Liver (tissue), 10 donors: ENCODE data around the gene CCDC12. TPM values are rescaled to one million over a fixed set of nuclear protein-coding genes. Genes with fewer than 3 reads are reported as not detected.

Experiments used
- DNase-seq: peaks from one replicate; pipeline ENCODE4 v3.0.0-alpha.2; 2017; ENCODE audit warnings: low spot score
- H3K27ac ChIP-seq, 2 donors: one replicate each; pipeline ENCODE4 v1.7.0; 2013; ENCODE audit warnings: inconsistent platforms in 2 of 2, low read length in 2 of 2, control low read depth in 1 of 2, low read depth in 1 of 2, mild to moderate bottlenecking in 1 of 2
- H3K27me3 ChIP-seq, 4 donors: one replicate each; pipeline versions ENCODE4 v1.6.1 to v1.7.0; 2013; ENCODE audit warnings: low read length in 3 of 4, inconsistent platforms in 1 of 4, mild to moderate bottlenecking in 1 of 4, moderate library complexity in 1 of 4; ENCODE audit not compliant: control insufficient read depth in 4 of 4, insufficient read depth in 4 of 4
- H3K36me3 ChIP-seq, 4 donors: one replicate each; pipeline versions ENCODE4 v1.6.1 to v1.7.0; 2013; ENCODE audit warnings: low read length in 3 of 4, mild to moderate bottlenecking in 3 of 4, low read depth in 1 of 4, moderate library complexity in 1 of 4; ENCODE audit not compliant: control insufficient read depth in 4 of 4, insufficient read depth in 3 of 4
- H3K4me1 ChIP-seq, 4 donors: one replicate each; pipeline versions ENCODE4 v1.6.1 to v1.7.0; 2013; ENCODE audit warnings: low read length in 3 of 4, mild to moderate bottlenecking in 3 of 4, moderate library complexity in 1 of 4; ENCODE audit not compliant: control insufficient read depth in 4 of 4, insufficient read depth in 4 of 4
- H3K4me3 ChIP-seq, 3 donors: one replicate each; pipeline versions ENCODE4 v1.6.1 to v1.7.0; 2013; ENCODE audit warnings: low read length in 3 of 3, control low read depth in 1 of 3, low read depth in 1 of 3, mild to moderate bottlenecking in 1 of 3
- H3K9ac ChIP-seq, 2 donors: one replicate each; pipeline ENCODE4 v1.7.0; 2013; ENCODE audit warnings: low read length in 2 of 2, mild to moderate bottlenecking in 2 of 2, moderate library complexity in 2 of 2, control low read depth in 1 of 2, low read depth in 1 of 2
- H3K9me3 ChIP-seq, 4 donors: one replicate each; pipeline versions ENCODE4 v1.6.1 to v1.7.0; 2013; ENCODE audit warnings: low read length in 3 of 4; ENCODE audit not compliant: control insufficient read depth in 4 of 4
- HNF4G ChIP-seq: IDR thresholded peaks from 2 replicates; pipeline ENCODE4 v1.6.1; 2016; ENCODE audit warnings: antibody characterized with exemption
- NR2F2 ChIP-seq: IDR thresholded peaks from 2 replicates; pipeline ENCODE4 v1.6.1; 2016; ENCODE audit warnings: antibody characterized with exemption
- RAD21 ChIP-seq, 2 donors: IDR thresholded peaks; 2 replicates each; pipeline ENCODE4 v1.6.1; 2016; ENCODE audit warnings: antibody characterized with exemption in 2 of 2, mild to moderate bottlenecking in 2 of 2
- RXRA ChIP-seq, 2 donors: IDR thresholded peaks; 2 replicates each; pipeline ENCODE4 v1.6.1; 2017 to 2018; ENCODE audit warnings: antibody characterized with exemption in 2 of 2, mild to moderate bottlenecking in 1 of 2
- SP1 ChIP-seq: IDR thresholded peaks from 2 replicates; pipeline ENCODE4 v1.6.1; 2018; ENCODE audit warnings: antibody characterized with exemption, mild to moderate bottlenecking
- WGBS: extraction: QIAGEN DNeasy Blood & Tissue Kit; methylation state at CpG from one replicate; pipeline ENCODE4 v1.1.7; 2013; 5-methylcytosine and 5-hydroxymethylcytosine counted together
- polyA plus RNA-seq, 2 donors: library from polyadenylated mRNA; stranded (reverse) in 1 of 2; unstranded in 1 of 2; fragments of 200-250 nt in 1 of 2; fragments of >200 nt in 1 of 2; fragmentation: Nextera tagmentation in 1 of 2; extraction: Ambion mirVana in 1 of 2; gene quantifications; one replicate each; pipeline versions ENCODE4 v1.2.1 to v1.2.3, GENCODE V29; 2013 to 2015
- small RNA-seq: library from RNA; depleted of rRNA; stranded (forward); fragments of <200 nt; gene quantifications from one replicate; pipeline ENCODE3, GENCODE V24; 2014
- total RNA-seq, 2 donors: library from RNA; depleted of rRNA; stranded (reverse); fragments of >200 nt; gene quantifications; one replicate each; pipeline ENCODE4 v1.2.3, GENCODE V29; 2014
- donor health status: healthy.
- donor health status: healthy.
- donor health status: healthy.
- donor health status: healthy.
- donor health status: healthy.

The CCDC12 gene
- total and polyA plus RNA-seq, 4 donors: 8.5 to 35.1 (median 26.6) TPM

- 68% methylated on average over 5 of the region's 5 CpGs for WGBS
- TF ChIP-seq RXRA (IDR thresholded peaks at IDR 0.05) (peak; percentile 60 to 70), HNF4G (no peak), SP1 (peak; percentile 51), RAD21 (IDR thresholded peaks at IDR 0.05) (no peak), NR2F2 (peak; percentile 94)
- no peak for DNase-seq
- Histone ChIP-seq H3K36me3 (no peaks in the 10 kb centered on the region), H3K9me3 (no peaks in the 10 kb centered on the region), H3K27ac (peak overlapping the region; percentile 33 to 48), H3K4me1 (peaks cover 7 to 28% (median 14%) of the 10 kb centered on the region in 4 donors), H3K27me3 (no peaks in the 10 kb centered on the region), H3K9ac (no peak overlapping the region), H3K4me3 (no peak overlapping the region)
Measured at GRCh38 chr3:46873521-46873920, 103.0 kb downstream of the CCDC12 start.

Small RNAs within 50 kb of the gene (small RNA-seq; reads per million reads assigned to genes)
- not detected for gene AC109583.2

Other genes with a start within 250 kb of the CCDC12 start
- 1 to 10 TPM in 1 of 2 donors, under 1 TPM in 1; 0.51 to 1.3 TPM for gene MYL3, start 113.3 kb downstream of the CCDC12 start, total RNA-seq
- under 1 TPM; 0.76 to 0.86 TPM for gene MYL3, start 113.3 kb downstream of the CCDC12 start, polyA plus RNA-seq
- 10 to 100 TPM in 1 of 2 donors, 1 to 10 TPM in 1; 7.2 to 28.4 TPM for gene PTH1R, start 99.0 kb downstream of the CCDC12 start, total RNA-seq
- gene PTH1R, start 99.0 kb downstream of the CCDC12 start, polyA plus RNA-seq: 10 to 100 TPM; 19.8 to 27.4 TPM
- gene NBEAL2, start 2.9 kb upstream of the CCDC12 start, total RNA-seq: 10 to 100 TPM in 1 of 2 donors, 1 to 10 TPM in 1; 10.0 to 20.7 TPM
- 1 to 10 TPM; 2.0 to 5.2 TPM for gene NBEAL2, start 2.9 kb upstream of the CCDC12 start, polyA plus RNA-seq
- gene SETD2, start 187.4 kb upstream of the CCDC12 start, total RNA-seq: 10 to 100 TPM; 28.2 to 37.6 TPM
- 1 to 10 TPM; 7.6 to 9.8 TPM for gene SETD2, start 187.4 kb upstream of the CCDC12 start, polyA plus RNA-seq